ENCODE results near the gene SCO2.
A peak's percentile ranks its signal among the peaks of the same experiment; 100 is the strongest.

The SCO2 gene

GRCh38 chr22:50525104-50525857, at the start of gene SCO2:
TSS of gene SCO2 (minus strand) at chr22:50525598. CDS start at chr22:50524411, 1,187 bp downstream.
- H3K4me3 ChIP-seq (ENCODE audit: low read depth, low read length), result peak within 1 kb of the TSS; percentile 70
- H3K27ac ChIP-seq, result peak within 1 kb of the TSS; percentile 89
- in situ Hi-C loops (cut with HindIII; ENCODE audit: low pct_ligation_motif_present, low sequenced_read_pairs), result no loop called here
- peak; percentile 48 for TF ChIP-seq CTCF (IDR thresholded peaks at IDR 0.05; ENCODE audit: low read depth, low read length, missing control alignments)
- H3K27me3 ChIP-seq (replicated peaks), result no peaks in the 10 kb centered on the region
- DNase-seq, result peak; percentile 95
- H3K36me3 ChIP-seq (replicated peaks), result peaks cover 15% of the 10 kb centered on the region

- in situ Hi-C loops (cut with HindIII; ENCODE audit: low pct_ligation_motif_present, low sequenced_read_pairs), result no loop called here
- no peak overlapping the region for H3K27ac ChIP-seq
- no peak for TF ChIP-seq CTCF (IDR thresholded peaks at IDR 0.05; ENCODE audit: low read depth, low read length, missing control alignments)
- H3K27me3 ChIP-seq (replicated peaks), result no peaks in the 10 kb centered on the region
- no peaks in the 10 kb centered on the region for H3K36me3 ChIP-seq (replicated peaks)
- H3K4me3 ChIP-seq (ENCODE audit: low read depth, low read length), result no peak overlapping the region
- no peak for DNase-seq
Observed at GRCh38 chr22:50574383-50574755, 49.0 kb upstream of the SCO2 start.

GRCh38 chr22:50573491-50574382, 48.3 kb upstream of the SCO2 start:
- Histone ChIP-seq H3K36me3 (replicated peaks) (no peaks in the 10 kb centered on the region), H3K4me3 (ENCODE audit: low read depth, low read length) (no peak overlapping the region), H3K27ac (no peak overlapping the region), H3K27me3 (replicated peaks) (no peaks in the 10 kb centered on the region)
- in situ Hi-C loops (cut with HindIII; ENCODE audit: low pct_ligation_motif_present, low sequenced_read_pairs), result no loop called here
- DNase-seq, result no peak
- no peak for TF ChIP-seq CTCF (IDR thresholded peaks at IDR 0.05; ENCODE audit: low read depth, low read length, missing control alignments)

GRCh38 chr22:50572965-50573364, 47.6 kb upstream of the SCO2 start:
- in situ Hi-C loops (cut with HindIII; ENCODE audit: low pct_ligation_motif_present, low sequenced_read_pairs), result no loop called here
- no peaks in the 10 kb centered on the region for H3K27me3 ChIP-seq (replicated peaks)
- no peak overlapping the region for H3K4me3 ChIP-seq (ENCODE audit: low read depth, low read length)
- TF ChIP-seq CTCF (IDR thresholded peaks at IDR 0.05; ENCODE audit: low read depth, low read length, missing control alignments), result no peak
- H3K27ac ChIP-seq, result no peak overlapping the region
- no peaks in the 10 kb centered on the region for H3K36me3 ChIP-seq (replicated peaks)
- no peak for DNase-seq

- Histone ChIP-seq H3K27ac (no peak overlapping the region), H3K27me3 (replicated peaks) (no peaks in the 10 kb centered on the region), H3K4me3 (ENCODE audit: low read depth, low read length) (no peak overlapping the region), H3K36me3 (replicated peaks) (no peaks in the 10 kb centered on the region)
- in situ Hi-C loops (cut with HindIII; ENCODE audit: low pct_ligation_motif_present, low sequenced_read_pairs), result no loop called here
- no peak for DNase-seq
- no peak for TF ChIP-seq CTCF (IDR thresholded peaks at IDR 0.05; ENCODE audit: low read depth, low read length, missing control alignments)
Observed at GRCh38 chr22:50571264-50572175, 46.1 kb upstream of the SCO2 start.
